Skeletal muscle satellite cell (primary cell): ENCODE results near the gene NRF1.
"Not testable (repeated sequence)": the region's sequence is repeated elsewhere in the genome, so short reads cannot be mapped to it uniquely, and the experiment has no call there.

Experiments
- H3K27me3 ChIP-seq: 2 replicates; pipeline ENCODE4 v1.7.0; 2013; ENCODE audit warnings: low read length; ENCODE audit not compliant: control insufficient read depth, insufficient read depth
- H3K36me3 ChIP-seq: 2 replicates; pipeline ENCODE4 v1.7.0; 2013; ENCODE audit warnings: mild to moderate bottlenecking, control low read depth, low read length; ENCODE audit not compliant: insufficient read depth
- H3K4me1 ChIP-seq: 2 replicates; pipeline ENCODE4 v1.7.0; 2013; ENCODE audit warnings: low read length; ENCODE audit not compliant: control insufficient read depth, insufficient read depth
- H3K4me2 ChIP-seq: 2 replicates; pipeline ENCODE4 v1.7.0; 2013; ENCODE audit warnings: mild to moderate bottlenecking, low read length
- H3K4me3 ChIP-seq: 2 replicates; pipeline ENCODE4 v1.7.0; 2013; ENCODE audit warnings: low read length
- H3K9ac ChIP-seq: 2 replicates; pipeline ENCODE4 v1.7.0; 2013; ENCODE audit warnings: mild to moderate bottlenecking, low read depth, low read length, moderate library complexity
- H3K9me3 ChIP-seq: replicated peaks from 2 replicates; pipeline ENCODE4 v1.7.0; 2013; ENCODE audit warnings: mild to moderate bottlenecking, control low read depth, low read length

NRF1 gene

DNA sequence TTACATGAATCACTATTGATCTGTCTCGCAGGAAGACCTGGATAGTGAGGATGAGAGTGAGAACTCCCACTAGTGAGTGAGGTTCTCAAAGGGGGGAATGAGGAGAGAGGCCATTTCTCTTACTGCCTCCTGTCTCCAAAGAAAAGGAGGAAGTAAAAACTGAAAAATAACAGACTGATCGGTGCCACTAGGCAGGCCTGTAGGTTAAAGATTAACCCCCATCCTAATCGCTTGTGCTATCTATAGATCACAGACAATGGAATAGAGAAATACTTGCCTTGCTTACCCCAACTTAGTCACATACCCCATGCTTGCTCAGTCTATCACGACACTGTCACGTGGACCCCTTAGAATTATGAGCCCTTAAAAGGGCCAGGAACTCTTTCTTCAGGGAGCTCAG is 25.3 kb upstream of the NRF1 start:
- not testable (repeated sequence) for H3K4me1 ChIP-seq, H3K36me3 ChIP-seq, H3K4me3 ChIP-seq, H3K4me2 ChIP-seq, H3K27me3 ChIP-seq, H3K9ac ChIP-seq
- H3K9me3 ChIP-seq = peaks cover 11% of the 10 kb centered on the region

DNA sequence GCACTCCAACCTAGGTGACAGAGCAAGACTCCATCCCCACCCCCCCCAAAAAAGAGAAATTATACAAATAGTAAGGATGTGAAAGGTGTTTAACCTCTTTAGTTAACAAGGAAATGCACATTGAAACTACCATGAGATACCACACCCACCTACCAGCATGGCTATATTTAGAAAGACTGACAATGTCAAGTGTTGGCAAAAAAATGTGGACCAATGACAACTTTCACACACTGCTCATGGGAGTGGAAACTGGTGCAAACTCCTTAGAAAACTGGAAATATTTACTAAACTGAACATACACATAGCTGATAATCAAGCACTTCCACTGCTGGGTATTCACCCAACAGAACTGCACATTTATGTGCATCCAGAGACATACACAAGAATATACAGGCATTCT is 23.3 kb upstream of the NRF1 start:
- no peaks in the 10 kb centered on the region for H3K27me3 ChIP-seq
- H3K4me3 ChIP-seq = no peak overlapping the region
- H3K9me3 ChIP-seq = peaks cover 11% of the 10 kb centered on the region
- H3K9ac ChIP-seq = no peak overlapping the region
- H3K36me3 ChIP-seq = no peaks in the 10 kb centered on the region
- H3K4me2 ChIP-seq = no peak overlapping the region
- no peaks in the 10 kb centered on the region for H3K4me1 ChIP-seq

DNA sequence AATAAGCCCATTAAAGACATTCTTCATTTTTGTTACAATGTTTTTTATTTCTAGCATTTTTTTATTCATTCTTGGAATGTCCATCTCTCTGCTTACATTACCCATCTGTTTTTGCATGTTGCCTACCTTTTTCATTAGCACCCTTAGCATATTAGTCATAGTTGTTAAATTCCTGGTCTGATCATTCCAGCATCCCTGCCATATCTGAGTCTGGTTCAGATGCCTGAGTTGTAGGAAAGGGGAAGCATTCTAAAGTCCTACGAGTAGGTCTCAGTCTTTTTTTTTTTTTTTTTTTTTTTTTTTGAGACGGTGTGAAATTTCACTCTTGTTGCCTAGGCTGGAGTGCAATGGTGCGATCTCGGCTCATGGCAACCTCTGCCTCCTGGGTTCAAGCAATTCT is 19.7 kb upstream of the NRF1 start:
- H3K4me2 ChIP-seq = no peak overlapping the region
- H3K27me3 ChIP-seq = no peaks in the 10 kb centered on the region
- H3K4me3 ChIP-seq = no peak overlapping the region
- H3K4me1 ChIP-seq = peaks cover 16% of the 10 kb centered on the region
- H3K9me3 ChIP-seq = no peaks in the 10 kb centered on the region
- no peaks in the 10 kb centered on the region for H3K36me3 ChIP-seq
- H3K9ac ChIP-seq = no peak overlapping the region

DNA sequence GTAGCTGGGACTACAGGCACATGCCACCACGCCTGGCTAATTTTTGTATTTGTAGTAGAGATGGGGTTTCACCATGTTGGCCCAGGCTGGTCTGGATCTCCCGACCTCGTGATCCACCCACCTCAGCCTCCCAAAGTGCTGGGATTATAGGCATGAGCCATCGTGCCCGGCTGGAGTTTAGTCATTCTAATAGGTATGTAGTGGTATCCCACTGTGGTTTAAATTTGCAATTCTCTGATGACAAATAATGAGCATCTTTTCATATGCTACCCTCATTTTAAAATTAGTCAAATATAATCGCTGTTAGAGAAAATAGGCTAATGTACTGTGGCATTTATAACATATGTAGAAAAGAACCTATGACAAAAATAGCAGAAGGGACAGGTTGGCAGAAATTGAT is 15.1 kb upstream of the NRF1 start:
- not testable (repeated sequence) for H3K9me3 ChIP-seq, H3K27me3 ChIP-seq, H3K9ac ChIP-seq, H3K4me3 ChIP-seq, H3K36me3 ChIP-seq
- peaks cover 19% of the 10 kb centered on the region for H3K4me1 ChIP-seq
- peak overlapping the region; percentile 12 for H3K4me2 ChIP-seq

DNA sequence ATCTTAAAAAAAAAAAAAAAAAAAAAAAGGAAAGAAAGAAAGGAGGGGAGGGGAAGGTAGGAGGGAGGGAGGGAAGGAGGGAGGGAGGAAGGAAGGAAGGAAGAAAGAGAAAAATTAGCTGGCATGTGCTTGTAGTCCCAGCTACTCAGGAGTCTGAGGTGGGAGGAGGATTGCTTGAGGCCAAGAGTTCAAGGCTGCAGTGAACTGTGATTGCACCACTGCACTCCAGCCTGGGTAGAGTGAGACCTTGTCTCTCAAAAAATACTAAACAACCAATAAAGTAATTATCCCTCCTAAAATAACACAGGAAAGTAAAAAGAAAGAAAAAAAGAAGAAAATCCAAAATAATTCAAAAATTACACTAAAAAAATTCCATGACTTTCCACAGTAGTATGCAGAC is 13.8 kb upstream of the NRF1 start:
- no peak overlapping the region for H3K9ac ChIP-seq
- H3K9me3 ChIP-seq = no peaks in the 10 kb centered on the region
- H3K4me2 ChIP-seq = no peak overlapping the region
- H3K36me3 ChIP-seq = no peaks in the 10 kb centered on the region
- H3K4me1 ChIP-seq = peaks cover 19% of the 10 kb centered on the region
- H3K27me3 ChIP-seq = no peaks in the 10 kb centered on the region
- no peak overlapping the region for H3K4me3 ChIP-seq

DNA sequence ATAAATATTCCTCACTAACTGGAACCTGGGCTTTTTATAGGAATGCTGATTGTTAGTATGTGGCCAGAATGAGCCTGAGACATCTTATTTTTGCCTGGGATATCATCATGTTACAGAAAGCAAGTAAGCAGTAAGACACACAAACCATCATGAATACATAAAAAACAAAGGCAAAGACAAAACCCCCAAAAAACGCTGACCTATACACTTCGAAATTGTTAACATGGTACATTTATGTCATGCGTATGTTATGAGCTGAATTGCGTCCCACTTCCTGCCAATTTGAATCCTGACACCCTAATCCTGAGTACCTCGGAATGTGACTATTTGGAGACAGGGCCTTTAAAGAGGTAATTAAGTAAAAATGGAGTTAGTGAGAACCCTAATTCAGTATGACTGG is 12.3 kb upstream of the NRF1 start:
- H3K4me1 ChIP-seq = peaks cover 19% of the 10 kb centered on the region
- H3K4me2 ChIP-seq = no peak overlapping the region
- no peaks in the 10 kb centered on the region for H3K36me3 ChIP-seq
- H3K27me3 ChIP-seq = no peaks in the 10 kb centered on the region
- H3K9ac ChIP-seq = no peak overlapping the region
- H3K9me3 ChIP-seq = no peaks in the 10 kb centered on the region
- no peak overlapping the region for H3K4me3 ChIP-seq

DNA sequence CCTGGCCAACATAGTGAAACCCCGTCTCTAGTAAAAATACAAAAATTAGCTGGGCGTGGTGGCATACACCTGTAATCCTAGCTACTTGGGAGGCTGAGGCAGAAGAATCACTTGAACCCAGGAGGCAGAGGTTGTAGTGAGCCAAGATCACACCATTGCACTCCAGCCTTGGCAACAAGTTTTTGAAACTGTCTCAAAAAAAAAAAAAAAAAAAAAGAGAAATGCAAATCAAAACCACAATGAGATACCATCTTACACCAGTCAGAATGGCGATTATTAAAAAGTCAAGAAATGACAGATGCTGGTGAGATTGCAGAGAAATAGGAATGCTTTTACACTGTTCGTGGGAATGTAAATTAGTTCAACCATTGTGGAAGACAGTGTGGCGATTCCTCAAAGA is 7.9 kb upstream of the NRF1 start:
- H3K4me3 ChIP-seq, H3K9ac ChIP-seq, H3K27me3 ChIP-seq, H3K9me3 ChIP-seq, H3K4me2 ChIP-seq, H3K4me1 ChIP-seq: not testable (repeated sequence)
- peaks cover 16% of the 10 kb centered on the region for H3K36me3 ChIP-seq

DNA sequence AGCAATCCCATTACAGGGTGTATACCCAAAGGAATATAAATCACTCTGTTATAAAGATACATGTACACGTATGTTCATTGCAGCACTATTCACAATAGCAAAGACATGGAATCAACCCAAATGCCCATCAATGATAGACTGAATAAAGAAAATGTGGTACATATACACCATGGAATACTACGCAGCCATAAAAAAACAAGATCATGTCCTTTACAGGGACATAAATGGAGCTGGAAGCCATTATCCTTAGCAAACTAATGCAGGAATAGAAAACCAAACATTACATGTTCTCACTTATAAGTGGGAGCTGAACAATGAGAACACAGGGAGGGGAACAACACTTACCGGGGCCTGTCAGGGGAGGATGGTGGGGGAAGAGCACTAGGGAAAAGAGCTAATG is 7.5 kb upstream of the NRF1 start:
- not testable (repeated sequence) for H3K4me3 ChIP-seq, H3K27me3 ChIP-seq, H3K9me3 ChIP-seq, H3K9ac ChIP-seq, H3K4me2 ChIP-seq, H3K4me1 ChIP-seq
- peaks cover 17% of the 10 kb centered on the region for H3K36me3 ChIP-seq

DNA sequence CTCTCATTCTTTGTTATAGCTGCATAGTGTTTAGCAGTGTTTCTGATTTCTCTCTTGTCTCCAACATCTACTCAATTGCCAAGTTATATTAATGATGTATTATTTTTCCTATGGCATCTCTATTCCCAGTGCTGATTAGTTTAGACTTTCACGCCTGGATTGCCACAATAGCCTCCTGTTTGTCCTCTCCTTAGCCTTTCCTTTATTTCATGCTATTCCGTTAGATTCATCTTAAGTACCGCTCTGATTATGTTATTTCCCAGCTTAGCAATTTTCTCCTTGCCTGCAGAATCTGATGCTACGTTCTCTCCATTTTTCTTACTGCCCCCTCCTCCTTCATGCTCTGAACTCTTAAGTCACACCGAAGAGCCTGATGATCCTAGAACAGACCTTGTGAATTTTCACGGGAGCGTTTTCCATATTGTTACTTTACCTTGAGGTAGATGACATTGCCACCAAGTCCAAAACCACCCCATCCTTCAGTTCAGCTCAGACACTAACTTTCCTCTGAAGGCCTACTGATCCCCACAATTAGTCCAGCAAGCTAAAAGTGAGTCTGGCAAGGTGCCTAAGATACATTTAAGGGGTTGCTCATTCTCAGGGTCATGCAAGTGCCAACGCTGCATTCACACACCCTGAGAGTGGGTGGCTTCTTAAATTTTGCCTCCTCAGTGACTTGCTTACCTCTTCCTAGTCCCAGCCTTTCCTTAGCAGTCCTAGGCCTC is 6.6 kb upstream of the NRF1 start:
- peaks cover 17% of the 10 kb centered on the region for H3K36me3 ChIP-seq

DNA sequence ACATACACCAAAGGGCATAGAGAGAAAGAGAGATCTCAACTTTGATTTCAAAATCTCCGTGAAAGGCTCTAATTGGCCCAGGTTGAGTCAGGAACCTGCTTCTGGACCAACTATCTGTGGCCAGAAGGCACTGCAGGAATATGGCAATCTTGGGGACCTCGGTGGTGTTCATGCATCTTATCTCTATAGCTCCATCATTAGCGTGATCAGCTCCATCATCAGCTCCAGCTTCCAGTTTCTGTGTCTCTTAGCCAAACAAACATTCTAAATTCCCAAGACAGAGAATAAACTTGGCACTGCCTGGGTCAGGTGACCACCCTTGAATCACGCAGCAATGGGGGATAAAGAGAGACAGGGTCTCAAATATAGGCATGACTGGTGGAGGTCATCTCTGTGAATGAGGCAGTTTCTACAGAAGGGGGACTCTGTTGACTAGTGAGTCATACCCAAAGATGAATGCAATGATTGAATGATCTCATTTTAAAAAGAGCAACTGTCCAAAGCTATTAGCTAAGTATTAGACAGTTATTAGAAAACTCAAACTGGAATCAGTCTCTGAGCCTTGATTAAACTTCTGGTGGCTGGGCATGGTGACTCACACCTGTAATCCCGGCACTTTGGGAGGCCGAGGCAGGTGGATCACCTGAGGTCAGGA is 5.4 kb upstream of the NRF1 start:
- H3K4me1 ChIP-seq = peaks cover 7% of the 10 kb centered on the region
- H3K36me3 ChIP-seq = peaks cover 17% of the 10 kb centered on the region
- H3K4me2 ChIP-seq = no peak overlapping the region
- H3K4me3 ChIP-seq = no peak overlapping the region
- H3K9me3 ChIP-seq = no peaks in the 10 kb centered on the region
- H3K27me3 ChIP-seq = no peaks in the 10 kb centered on the region
- H3K9ac ChIP-seq = no peak overlapping the region

More for the DNA sequence above, 6.6 kb upstream of the NRF1 start:
- Histone ChIP-seq H3K4me3 (no peak overlapping the region), H3K9me3 (no peaks in the 10 kb centered on the region), H3K4me1 (no peaks in the 10 kb centered on the region), H3K27me3 (no peaks in the 10 kb centered on the region), H3K9ac (no peak overlapping the region), H3K4me2 (no peak overlapping the region)

DNA sequence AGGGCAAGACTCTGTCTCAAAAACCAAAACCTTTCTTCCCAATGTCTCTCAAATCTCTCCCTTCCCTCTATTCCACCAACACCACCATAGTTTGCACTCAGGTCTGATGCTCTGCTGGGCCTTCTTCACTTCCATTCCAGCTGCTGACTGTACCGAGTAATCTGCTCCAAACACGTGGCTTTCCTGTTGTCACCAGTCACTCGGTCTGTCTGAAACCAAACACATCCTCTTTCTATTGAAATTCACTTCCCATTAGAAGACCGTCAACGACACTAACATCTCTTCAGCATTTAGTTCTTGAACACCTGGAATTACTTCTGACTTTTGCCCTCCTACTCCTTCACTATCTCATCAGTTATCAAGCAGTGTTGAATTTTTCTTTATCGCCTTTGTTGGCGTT is 4.7 kb upstream of the NRF1 start:
- peaks cover 7% of the 10 kb centered on the region for H3K4me1 ChIP-seq
- no peak overlapping the region for H3K4me2 ChIP-seq
- no peaks in the 10 kb centered on the region for H3K27me3 ChIP-seq
- H3K4me3 ChIP-seq = no peak overlapping the region
- H3K9ac ChIP-seq = no peak overlapping the region
- H3K36me3 ChIP-seq = peaks cover 17% of the 10 kb centered on the region
- no peaks in the 10 kb centered on the region for H3K9me3 ChIP-seq

DNA sequence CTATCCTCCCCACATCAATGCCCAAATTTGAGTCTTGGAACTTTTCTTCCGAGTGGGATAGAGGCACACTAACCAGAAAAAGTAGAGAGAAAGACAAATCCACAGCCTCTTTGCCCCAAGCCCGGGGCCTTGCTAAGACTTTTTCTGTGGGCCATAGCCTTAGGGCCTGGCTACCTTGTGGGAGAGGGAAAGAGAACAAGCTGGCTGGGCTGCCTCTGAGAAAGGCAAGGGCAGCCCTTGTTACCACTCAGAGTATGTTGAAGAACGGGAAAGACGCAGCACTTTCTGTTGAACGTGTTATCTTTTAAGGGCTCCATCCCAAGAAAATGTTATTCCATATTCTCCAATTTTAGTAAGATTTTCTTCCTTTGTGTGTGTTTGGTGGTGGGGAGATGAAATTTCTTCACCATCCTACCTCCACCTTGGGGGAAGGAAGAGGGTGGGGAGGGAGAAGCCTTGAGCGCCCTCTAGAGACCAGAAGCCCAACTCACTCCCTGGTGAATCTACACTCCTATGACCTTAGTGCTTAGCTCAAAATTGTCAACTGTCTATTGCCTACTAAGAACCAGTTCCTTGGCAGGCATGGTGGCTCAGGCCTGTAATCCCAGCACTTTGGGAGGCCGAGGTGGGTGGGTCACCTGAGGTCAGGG is 3.9 kb upstream of the NRF1 start:
- Histone ChIP-seq H3K4me2 (no peak overlapping the region), H3K4me3 (no peak overlapping the region), H3K27me3 (no peaks in the 10 kb centered on the region), H3K9me3 (no peaks in the 10 kb centered on the region), H3K4me1 (peaks cover 7% of the 10 kb centered on the region), H3K36me3 (peaks cover 17% of the 10 kb centered on the region), H3K9ac (no peak overlapping the region)
